ENCODE results near the gene ZNF501. TPM values are rescaled to one million over a fixed set of nuclear protein-coding genes. Genes with fewer than 3 reads are reported as not detected.

ZNF501 gene
- 0.04 and 0.17 TPM in 2 replicates for total RNA-seq (2014; rRNA removed; shearing (Covaris generic))

- Histone ChIP-seq H3K4me3 (ENCODE audit: insufficient read depth, low read depth, low read length) (peak within 1 kb of the TSS; percentile 52; the same call in 1 of the 2 replicates), H3K36me3 (replicated peaks; ENCODE audit: control insufficient read depth, insufficient read depth, low read length) (no peaks in the 10 kb centered on the region; the same call in 1 of the 2 replicates), H3K27me3 (ENCODE audit: control insufficient read depth, insufficient read depth, low read length) (no peaks in the 10 kb centered on the region)
- no peak for DNase-seq
Measured at GRCh38 chr3:44729384-44729910, at the start of gene ZNF501. TSS of gene ZNF501 (plus strand) at chr3:44729635. CDS start at chr3:44734422, 4,787 bp downstream.

- Histone ChIP-seq H3K27me3 (ENCODE audit: control insufficient read depth, insufficient read depth, low read length) (no peaks in the 10 kb centered on the region), H3K36me3 (replicated peaks; ENCODE audit: control insufficient read depth, insufficient read depth, low read length) (no peaks in the 10 kb centered on the region), H3K4me3 (ENCODE audit: insufficient read depth, low read depth, low read length) (no peak overlapping the region)
- DNase-seq = no peak
Measured at GRCh38 chr3:44680921-44681455, 48.4 kb upstream of the ZNF501 start.

GRCh38 chr3:44682182-44682896 is 47.1 kb upstream of the ZNF501 start:
- Histone ChIP-seq H3K36me3 (replicated peaks; ENCODE audit: control insufficient read depth, insufficient read depth, low read length) (no peaks in the 10 kb centered on the region), H3K4me3 (ENCODE audit: insufficient read depth, low read depth, low read length) (no peak overlapping the region), H3K27me3 (ENCODE audit: control insufficient read depth, insufficient read depth, low read length) (no peaks in the 10 kb centered on the region)
- no peak for DNase-seq

- no peaks in the 10 kb centered on the region for H3K27me3 ChIP-seq (ENCODE audit: control insufficient read depth, insufficient read depth, low read length)
- H3K4me3 ChIP-seq (ENCODE audit: insufficient read depth, low read depth, low read length) = peak overlapping the region; percentile 52; the same call in 1 of the 2 replicates
- no peaks in the 10 kb centered on the region for H3K36me3 ChIP-seq (replicated peaks; ENCODE audit: control insufficient read depth, insufficient read depth, low read length)
- peak; percentile 28 for DNase-seq
Measured at GRCh38 chr3:44685128-44685800, 44.2 kb upstream of the ZNF501 start.

GRCh38 chr3:44687898-44688297 is 41.5 kb upstream of the ZNF501 start:
- no peak for DNase-seq
- Histone ChIP-seq H3K4me3 (ENCODE audit: insufficient read depth, low read depth, low read length) (no peak overlapping the region), H3K27me3 (ENCODE audit: control insufficient read depth, insufficient read depth, low read length) (no peaks in the 10 kb centered on the region), H3K36me3 (replicated peaks; ENCODE audit: control insufficient read depth, insufficient read depth, low read length) (no peaks in the 10 kb centered on the region)

GRCh38 chr3:44712455-44713075 is 16.9 kb upstream of the ZNF501 start, which contains the start of gene ZNF502:
TSS of gene ZNF502 (plus strand) at chr3:44712660. CDS start at chr3:44720262, 7,602 bp downstream.
- Histone ChIP-seq H3K27me3 (ENCODE audit: control insufficient read depth, insufficient read depth, low read length) (no peaks in the 10 kb centered on the region), H3K4me3 (ENCODE audit: insufficient read depth, low read depth, low read length) (peak within 1 kb of the TSS; percentile 50), H3K36me3 (replicated peaks; ENCODE audit: control insufficient read depth, insufficient read depth, low read length) (no peaks in the 10 kb centered on the region; the same call in 1 of the 2 replicates)
- DNase-seq = no peak

- no peak for DNase-seq
- Histone ChIP-seq H3K27me3 (ENCODE audit: control insufficient read depth, insufficient read depth, low read length) (no peaks in the 10 kb centered on the region), H3K36me3 (replicated peaks; ENCODE audit: control insufficient read depth, insufficient read depth, low read length) (peaks cover 1% of the 10 kb centered on the region; the same call in 1 of the 2 replicates), H3K4me3 (ENCODE audit: insufficient read depth, low read depth, low read length) (no peak overlapping the region)
Measured at GRCh38 chr3:44721231-44722102, 8.0 kb upstream of the ZNF501 start.

GRCh38 chr3:44722103-44722401 is 7.4 kb upstream of the ZNF501 start:
- no peaks in the 10 kb centered on the region for H3K27me3 ChIP-seq (ENCODE audit: control insufficient read depth, insufficient read depth, low read length)

GRCh38 chr3:44734646-44735168 is 5.3 kb downstream of the ZNF501 start:
- DNase-seq = no peak
- no peaks in the 10 kb centered on the region; the same call in 1 of the 2 replicates for H3K36me3 ChIP-seq (replicated peaks; ENCODE audit: control insufficient read depth, insufficient read depth, low read length)
- H3K4me3 ChIP-seq (ENCODE audit: insufficient read depth, low read depth, low read length) = no peak overlapping the region
- H3K27me3 ChIP-seq (ENCODE audit: control insufficient read depth, insufficient read depth, low read length) = no peaks in the 10 kb centered on the region

More at GRCh38 chr3:44722103-44722401, 7.4 kb upstream of the ZNF501 start:
- DNase-seq = no peak
- H3K4me3 ChIP-seq (ENCODE audit: insufficient read depth, low read depth, low read length) = no peak overlapping the region
- H3K36me3 ChIP-seq (replicated peaks; ENCODE audit: control insufficient read depth, insufficient read depth, low read length) = peaks cover 1% of the 10 kb centered on the region; the same call in 1 of the 2 replicates

GRCh38 chr3:44761101-44761423 is 31.6 kb downstream of the ZNF501 start:
- H3K36me3 ChIP-seq (replicated peaks; ENCODE audit: control insufficient read depth, insufficient read depth, low read length) = 0 out of 2 replicates have a peak, but pooled peaks cover 1% of the 10 kb centered on the region
- H3K4me3 ChIP-seq (ENCODE audit: insufficient read depth, low read depth, low read length) = peak overlapping the region; percentile 87
- peak; percentile 26 for DNase-seq
- H3K27me3 ChIP-seq (ENCODE audit: control insufficient read depth, insufficient read depth, low read length) = no peaks in the 10 kb centered on the region

GRCh38 chr3:44761424-44762169 is 32.2 kb downstream of the ZNF501 start, which contains the start of the genes KIAA1143 and KIF15:
TSS of gene KIAA1143 (minus strand) at chr3:44761619. CDS start at chr3:44761602, 17 bp downstream.
TSS of gene KIF15 (plus strand) at chr3:44761794. CDS start at chr3:44761866, 72 bp downstream.
- Histone ChIP-seq H3K27me3 (ENCODE audit: control insufficient read depth, insufficient read depth, low read length) (no peaks in the 10 kb centered on the region), H3K36me3 (replicated peaks; ENCODE audit: control insufficient read depth, insufficient read depth, low read length) (peaks cover 3% of the 10 kb centered on the region), H3K4me3 (ENCODE audit: insufficient read depth, low read depth, low read length) (peak within 1 kb of the TSS; percentile 87)
- peak; percentile 89 for DNase-seq

GRCh38 chr3:44762170-44762677 is 32.8 kb downstream of the ZNF501 start:
- no peaks in the 10 kb centered on the region for H3K27me3 ChIP-seq (ENCODE audit: control insufficient read depth, insufficient read depth, low read length)
- no peak for DNase-seq
- peak overlapping the region; percentile 87 for H3K4me3 ChIP-seq (ENCODE audit: insufficient read depth, low read depth, low read length)
- peaks cover 3% of the 10 kb centered on the region for H3K36me3 ChIP-seq (replicated peaks; ENCODE audit: control insufficient read depth, insufficient read depth, low read length)

GRCh38 chr3:44762690-44763089 is 33.3 kb downstream of the ZNF501 start:
- Histone ChIP-seq H3K27me3 (ENCODE audit: control insufficient read depth, insufficient read depth, low read length) (no peaks in the 10 kb centered on the region), H3K36me3 (replicated peaks; ENCODE audit: control insufficient read depth, insufficient read depth, low read length) (peaks cover 3% of the 10 kb centered on the region), H3K4me3 (ENCODE audit: insufficient read depth, low read depth, low read length) (peak overlapping the region; percentile 87)
- no peak for DNase-seq
